GM18511 (cell line): ENCODE data around the gene NR1I3.

Experiments
- ATAC-seq: cut with Tn5 transposase; IDR thresholded peaks from one replicate; pipeline ENCODE4 v1.9.1; 2021; ENCODE audit warnings: mild to moderate bottlenecking, moderate library complexity; ENCODE audit not compliant: unreplicated experiment

The NR1I3 gene

DNA sequence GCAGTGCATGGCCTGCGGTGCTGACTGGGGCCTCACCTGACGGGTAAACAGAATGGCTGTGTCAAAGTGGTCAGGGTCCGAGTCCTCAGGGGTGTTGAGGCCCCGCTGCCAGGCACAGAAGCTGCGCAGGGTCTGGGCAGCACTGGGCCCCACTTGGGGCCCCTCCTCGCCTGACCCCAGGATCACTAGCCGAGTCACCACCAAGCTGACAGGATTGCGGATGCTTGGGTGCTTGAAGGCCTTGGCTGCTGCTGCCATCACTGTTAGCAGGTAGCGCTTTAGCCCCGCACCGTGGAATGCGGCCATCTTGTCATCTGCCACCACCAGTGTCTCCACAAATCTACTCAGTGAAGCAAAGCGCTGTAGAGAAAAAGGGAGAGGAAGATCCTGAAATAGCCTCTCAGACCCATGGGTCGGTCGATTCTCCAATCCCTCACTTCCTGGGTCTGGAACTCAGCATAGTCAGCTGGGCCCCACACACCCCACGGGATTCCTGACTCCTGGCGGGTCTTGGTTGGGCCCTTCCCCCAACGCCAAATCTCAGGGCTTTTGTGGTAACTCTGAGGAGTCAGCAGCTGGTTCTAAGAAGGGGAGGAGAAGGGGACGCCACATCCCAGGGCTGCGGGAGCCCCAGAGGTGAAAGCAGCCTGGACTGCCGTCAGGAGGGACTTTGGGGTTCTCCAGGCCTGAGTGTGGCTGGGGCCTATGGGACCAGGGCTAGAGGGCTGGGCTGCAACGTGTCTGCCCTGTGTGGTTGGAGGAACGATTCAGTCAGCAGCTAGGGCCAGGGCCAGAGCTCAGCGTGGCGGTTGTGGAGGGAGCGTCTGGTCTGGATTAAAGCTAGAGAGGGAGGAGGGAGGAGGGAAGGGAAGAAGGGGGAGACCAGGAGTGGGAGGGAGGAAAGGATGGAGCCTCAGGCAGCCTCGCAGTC is 41.2 kb downstream of the NR1I3 start:
- no peak for ATAC-seq

DNA sequence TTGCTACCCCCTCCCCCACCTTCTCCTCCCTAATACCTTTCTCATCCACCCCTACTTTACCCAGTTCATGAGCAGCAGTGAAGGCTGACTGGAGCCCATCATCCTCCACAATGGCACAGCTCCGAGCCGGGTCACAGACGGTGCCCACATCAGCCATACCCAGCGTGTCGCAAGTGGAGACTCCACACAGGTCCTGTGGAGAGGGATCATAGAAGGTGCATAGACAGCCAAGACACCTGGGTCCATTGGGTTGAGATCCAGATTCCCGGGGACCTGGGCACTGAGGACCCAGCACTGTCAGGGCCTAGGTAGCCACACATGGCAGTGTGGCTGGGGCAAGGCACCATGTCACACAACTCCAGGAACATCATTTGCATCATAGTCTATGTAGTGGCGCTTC is 41.9 kb downstream of the NR1I3 start:
- ATAC-seq: no peak

DNA sequence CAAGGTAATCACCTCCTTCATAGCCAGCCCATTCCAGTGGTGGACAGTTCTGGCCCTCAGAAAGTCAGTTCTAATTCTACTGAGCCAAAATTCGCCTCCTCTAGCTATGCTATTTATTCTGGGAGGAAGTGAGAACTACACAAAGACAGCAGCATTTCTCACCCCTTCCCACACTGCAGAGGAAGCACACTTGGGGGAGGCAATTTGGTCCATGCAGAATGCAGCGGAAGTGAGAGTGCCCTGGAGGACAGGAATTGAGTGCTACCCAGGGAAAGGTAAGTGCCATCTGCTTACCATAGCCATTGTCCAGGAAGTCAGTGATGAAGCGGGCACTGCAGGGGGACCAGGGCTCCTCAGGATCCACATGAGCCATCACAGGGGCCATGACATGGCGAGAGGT is 42.8 kb downstream of the NR1I3 start:
- ATAC-seq: peak; percentile 68

DNA sequence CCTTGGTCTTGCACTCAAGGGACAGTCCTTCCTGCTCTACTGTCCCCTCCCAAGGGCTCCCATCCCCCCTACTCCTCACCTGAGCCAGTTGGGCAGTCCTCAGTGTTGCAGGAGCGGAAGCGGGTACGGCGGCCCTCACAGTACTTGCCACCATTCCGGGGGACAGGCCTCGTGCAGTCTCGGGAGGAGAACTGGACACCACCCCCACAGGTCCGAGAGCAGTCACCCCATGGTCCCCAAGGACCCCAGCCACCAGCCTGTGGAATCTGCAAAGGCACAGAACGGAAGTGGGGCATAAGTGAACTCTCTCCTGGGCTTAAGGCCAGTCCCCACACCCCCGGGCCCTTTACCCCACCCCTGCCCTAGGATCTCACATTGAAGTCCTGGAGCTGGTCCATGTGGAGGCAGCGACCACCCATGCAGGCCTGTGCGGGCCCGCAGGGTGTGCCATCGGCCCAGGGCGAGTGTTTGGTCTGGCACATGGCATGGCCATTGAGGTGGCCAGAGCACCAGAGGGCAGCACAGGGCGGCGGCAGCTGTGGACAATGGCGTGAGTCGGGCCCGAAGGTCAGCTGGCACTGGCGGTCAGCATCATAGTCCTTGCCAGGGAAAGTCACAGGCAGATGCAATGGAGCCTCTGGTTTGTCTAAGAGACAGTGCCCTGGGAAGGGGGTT is 44.3 kb downstream of the NR1I3 start:
- ATAC-seq: no peak

DNA sequence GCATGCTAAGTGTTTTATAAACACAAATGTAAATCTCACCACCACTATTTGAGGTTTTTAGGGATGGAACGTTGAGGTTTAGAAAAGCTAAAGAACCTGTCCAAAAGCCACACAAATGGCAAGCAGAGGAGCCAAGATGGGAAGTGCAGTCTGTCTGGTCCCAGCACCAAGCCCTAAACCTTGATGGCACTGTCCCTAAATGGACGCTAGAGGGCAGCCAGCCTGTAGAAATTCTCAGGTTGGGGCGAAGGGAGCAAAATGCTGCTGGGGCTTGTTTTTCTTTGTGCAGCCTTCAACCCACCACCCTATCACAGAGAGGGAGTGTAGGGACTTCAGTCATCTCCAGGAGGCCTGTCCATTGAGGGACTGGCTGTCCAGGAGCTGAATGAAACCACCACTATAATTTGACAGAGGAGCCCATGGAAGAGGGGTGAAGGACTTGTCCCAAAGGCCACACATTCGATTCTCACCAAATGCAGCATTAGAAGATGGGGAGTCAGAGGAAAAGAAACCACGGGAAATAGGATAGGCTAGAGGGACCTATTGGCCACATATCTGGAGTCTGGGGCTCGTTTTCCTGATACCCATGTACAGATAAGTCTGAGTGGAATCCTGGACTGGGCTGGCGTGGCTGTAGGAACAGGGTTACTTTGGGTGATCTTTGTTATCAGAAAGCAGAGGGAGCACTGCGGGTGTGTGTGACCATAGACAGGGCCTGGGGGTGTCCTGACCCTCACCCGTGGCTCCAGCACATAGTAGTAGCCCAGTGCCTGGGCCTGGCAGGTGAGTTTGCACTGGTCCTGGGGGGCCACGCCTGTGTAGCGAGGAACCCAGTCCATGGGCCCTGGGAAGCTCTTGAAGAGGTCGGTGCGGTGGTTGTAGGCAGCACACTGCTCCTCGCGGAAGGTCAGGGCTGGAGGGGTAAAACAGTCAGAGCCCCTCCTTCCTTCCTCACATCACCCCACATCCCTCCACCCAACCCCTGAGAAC is 45.2 kb downstream of the NR1I3 start:
- ATAC-seq: peak; percentile 73

DNA sequence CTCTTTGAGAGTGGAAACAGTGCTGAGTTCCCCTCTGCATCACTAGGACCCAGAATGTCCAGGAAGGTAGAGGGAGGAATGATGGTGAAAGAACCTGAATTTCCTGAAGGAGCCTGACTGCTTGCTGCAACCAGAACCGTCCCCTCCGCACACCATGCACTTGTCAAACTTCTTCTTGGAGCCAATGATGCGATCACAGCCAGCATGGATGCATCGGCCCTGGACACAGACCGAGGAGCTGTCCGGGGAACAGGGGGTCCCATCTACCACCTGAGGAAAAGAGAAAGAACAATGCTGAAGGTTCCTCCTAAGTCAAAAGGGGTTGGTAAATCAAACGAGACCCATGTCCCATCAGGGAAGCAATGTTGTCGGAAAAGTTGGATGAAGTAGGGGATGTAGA is 46.0 kb downstream of the NR1I3 start:
- ATAC-seq: no peak

DNA sequence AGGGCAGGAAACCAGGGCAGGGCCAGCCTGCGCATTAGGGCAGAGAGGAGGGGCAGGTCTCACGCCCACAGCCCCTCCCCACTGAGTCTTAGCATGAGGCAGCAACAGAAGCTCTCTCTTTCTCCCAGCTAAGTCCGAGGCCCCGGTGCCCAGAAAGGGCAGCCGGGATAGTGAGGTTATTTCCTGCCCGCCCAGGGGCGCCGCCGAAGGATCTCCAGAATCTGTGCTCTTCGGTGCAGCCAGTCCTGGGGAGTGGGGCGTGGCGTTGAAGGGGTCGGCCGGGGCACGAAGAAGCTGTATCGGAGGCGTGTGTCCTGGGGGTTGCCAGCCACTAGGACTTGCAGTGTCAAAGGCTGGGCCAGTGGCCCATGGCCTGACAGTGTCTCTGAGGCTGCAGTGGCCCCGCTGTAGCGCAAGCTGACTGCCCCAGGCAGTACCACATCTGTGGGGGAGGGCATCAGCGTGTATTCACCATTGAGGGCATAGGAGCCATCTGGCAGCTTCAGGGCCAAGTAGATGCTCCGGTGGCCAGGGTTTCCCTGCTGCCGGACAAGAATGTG is 47.0 kb downstream of the NR1I3 start:
- no peak for ATAC-seq

DNA sequence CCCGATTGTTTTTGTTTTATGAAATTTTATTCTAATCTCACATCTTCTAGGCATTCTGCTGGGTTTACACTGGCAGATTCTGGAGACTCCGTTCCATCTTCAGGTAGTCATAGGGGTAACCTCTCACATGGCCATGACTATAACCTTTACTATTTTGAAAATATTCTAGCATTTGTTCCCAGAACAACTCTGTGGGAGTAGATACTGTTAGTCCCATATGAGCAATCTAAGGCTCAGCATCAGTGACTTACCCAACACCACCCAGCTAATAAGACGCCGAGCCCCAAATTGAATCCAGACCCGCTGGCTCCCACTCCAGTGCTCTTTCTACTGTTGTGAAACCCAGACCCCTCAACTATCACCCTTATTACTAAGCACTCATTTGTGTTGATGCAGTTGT is 49.0 kb downstream of the NR1I3 start:
- no peak for ATAC-seq

DNA sequence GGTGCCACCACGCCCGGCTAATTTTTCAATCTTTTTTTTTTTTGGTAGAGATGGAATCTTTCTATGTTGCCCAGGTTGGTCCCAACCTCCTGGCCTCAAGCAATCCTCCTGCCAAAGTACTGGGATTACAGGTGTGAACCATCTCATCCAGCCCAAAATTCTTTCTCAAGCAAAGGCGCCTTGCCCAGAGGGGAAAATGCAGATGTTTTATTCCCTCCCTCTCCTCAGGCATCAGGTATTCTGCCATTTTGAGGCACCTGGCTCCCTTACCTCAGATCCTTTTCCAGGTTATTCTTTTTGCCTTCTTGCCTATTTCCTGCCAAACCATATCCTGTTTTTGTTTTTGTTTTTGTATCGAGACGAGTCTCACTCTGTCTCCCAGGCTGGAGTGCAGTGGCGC is 49.6 kb downstream of the NR1I3 start:
- ATAC-seq: no peak

DNA sequence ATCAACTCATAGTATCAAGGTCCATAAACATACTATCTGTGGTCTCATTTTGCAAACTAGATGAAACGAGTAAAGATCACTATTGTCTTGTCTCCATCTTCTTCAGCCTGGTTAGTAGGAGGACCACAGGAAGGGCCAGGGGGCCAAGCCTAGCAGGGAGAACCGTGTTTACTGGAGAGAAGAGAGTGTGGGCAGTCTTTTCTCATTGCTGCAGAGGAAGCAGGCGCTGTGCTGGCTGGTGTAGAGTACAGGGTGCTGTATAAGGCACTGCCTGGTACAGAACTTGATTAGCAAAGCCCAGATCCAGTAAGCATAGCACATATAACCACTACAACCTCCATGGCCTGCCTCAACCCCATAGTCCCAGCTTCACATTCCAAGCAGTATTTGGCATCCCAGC is 50.7 kb downstream of the NR1I3 start:
- ATAC-seq: no peak

DNA sequence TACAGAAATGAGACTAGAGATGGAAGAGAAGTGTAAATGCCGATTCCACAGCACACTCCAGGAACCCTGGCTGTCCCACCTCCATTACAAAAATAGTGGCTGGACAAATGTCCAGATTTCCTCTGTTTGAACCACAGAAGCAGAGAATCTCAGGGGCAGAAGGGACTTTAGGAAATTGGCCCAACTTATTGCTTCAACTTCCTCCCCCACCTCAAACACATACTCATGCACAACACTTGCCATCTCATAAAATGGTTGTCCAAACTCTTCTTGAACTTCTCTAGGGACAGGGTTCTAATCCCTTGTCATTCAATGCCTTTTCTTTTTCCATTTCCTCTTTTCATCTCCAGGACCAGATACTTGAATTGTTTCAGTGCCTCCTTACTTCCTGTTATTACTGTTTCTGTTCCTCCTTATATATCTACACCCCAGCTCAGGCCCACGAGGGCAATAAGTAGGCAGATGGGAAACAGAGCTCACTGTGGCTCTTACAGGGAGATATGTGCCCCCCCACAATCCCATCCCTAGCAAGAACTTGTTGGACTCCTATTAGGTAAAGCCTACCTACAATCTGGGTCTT is 52.2 kb downstream of the NR1I3 start:
- peak; percentile 30 for ATAC-seq

DNA sequence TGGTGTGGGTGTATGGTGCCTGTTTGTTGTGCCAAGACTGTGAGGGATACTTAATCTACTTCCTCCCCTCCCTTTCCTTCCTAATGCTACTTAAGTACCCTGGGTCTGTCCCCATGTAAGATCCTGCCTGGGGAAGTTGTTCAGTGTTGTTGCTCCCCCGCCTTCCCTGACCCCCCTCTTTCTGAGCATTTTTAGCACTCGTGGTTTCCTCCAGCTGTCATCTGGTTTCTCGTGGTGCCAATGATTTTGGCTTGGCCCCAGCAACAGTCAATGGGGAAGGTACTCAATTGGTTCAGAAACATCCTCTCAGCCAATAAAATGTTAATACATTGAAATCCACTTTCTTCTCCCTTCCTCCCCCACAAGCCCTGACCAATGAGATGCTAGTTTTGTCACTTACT is 52.7 kb downstream of the NR1I3 start:
- peak; percentile 75 for ATAC-seq

DNA sequence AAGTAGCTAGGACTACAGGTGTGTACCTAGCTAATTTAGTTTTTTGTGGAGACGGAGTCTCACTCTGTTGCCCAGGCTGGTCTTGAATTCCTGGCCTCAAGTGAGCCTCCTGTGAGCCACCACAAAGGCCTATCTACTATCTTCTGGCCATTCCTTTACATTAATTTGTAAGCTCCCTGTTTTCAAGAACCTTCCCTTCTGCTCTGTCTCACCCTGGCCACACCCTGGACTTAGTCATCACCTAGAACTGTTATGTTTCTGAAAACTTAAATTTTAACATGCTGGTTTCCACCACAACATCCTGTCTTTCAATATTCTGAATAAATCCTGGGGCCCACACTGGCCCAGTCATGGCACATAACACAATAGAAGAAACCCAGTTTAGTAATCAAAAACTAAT is 55.8 kb downstream of the NR1I3 start:
- peak; percentile 51 for ATAC-seq

DNA sequence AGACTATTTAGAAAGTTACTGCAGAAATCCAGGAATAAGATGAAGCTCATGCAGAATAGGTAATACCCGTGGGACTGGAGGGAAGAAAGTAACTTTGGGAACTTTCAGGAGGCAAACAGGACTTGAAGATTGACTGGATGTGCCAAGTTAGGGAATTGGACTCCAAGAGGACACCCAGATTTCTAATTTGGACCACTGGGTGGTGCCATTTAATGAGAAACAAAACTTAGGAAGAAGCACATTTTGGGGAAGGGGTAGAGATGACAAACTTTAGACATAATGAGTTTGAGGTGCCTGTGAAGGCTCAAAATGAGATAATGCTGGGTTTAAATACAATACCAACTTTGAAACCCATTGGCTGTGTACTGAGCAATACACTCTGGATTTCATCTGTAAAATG is 57.4 kb downstream of the NR1I3 start:
- ATAC-seq: no peak

DNA sequence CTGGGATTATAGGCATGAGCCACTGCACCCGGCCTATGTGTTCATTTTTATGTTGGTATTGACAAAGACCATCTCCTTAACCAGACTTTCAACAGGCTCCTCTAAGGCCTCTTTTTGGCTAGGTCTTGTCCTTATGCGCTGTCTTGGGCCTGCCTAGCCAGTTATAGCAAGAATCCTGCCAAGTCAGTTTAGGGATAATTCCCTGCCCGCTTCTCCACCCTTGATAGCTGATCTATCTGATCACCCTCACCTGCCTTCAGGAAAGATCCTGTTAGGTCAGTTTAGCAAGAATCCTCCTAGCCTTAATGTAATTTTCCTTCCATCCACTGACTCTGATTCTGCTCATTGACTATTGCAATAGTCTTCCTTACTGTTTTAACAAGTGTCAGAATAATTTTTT is 58.3 kb downstream of the NR1I3 start:
- ATAC-seq: no peak
